SK-N-MC (cell line): ENCODE measurements around the gene LLGL1.

Experiments used
- EZH2 ChIP-seq: fragments of 200-600 bp; sonication (generic); IDR thresholded peaks from one replicate; pipeline ENCODE4 v1.6.1; 2017; ENCODE audit warnings: antibody characterized with exemption
- POLR2AphosphoS5 ChIP-seq: IDR thresholded peaks from 2 replicates; pipeline ENCODE4 v1.6.1; 2012; ENCODE audit warnings: mild to moderate bottlenecking, low read depth, low read length, borderline replicate concordance

DNA sequence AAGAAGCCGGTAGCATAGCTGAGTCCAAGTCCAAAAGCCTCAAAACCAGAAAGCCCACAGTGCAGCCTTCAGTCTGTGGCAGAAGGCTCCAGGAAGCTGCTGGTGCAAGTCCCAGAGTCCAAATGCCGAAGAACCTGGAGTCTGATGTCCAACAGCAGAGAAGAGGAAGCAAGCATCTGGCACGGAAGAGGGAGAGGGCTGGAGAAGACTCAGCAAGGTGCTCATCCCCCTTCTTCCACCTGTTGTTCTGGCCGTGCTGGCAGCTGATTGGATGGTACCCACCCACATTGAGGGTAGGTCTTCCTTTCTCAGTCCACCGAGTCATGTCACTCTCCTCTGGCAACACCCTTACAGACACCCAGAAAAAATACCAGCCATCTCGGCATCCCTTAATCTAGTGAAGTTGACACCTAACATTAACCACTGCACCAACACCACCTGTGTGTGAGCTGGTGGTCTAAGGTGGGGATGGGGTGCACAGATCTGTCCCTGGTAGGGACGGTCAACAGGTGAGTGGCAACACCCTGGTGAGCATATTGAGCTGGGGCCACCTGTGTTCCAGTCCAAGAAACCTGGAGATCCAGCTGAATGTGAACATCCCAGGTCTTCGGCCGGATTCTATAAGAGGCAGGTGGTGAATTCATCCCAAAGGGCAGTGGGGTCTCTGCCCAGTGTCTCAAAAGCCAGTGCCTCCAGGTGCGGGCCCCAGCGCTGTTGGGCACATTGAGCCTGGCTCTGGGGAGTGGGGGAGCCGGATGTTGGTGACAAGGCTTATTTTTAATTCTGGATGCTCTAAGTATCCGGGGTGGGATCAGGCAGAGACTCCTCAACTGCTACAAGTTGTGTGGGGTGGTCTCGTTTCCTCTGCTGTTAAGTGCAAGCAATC is 44.9 kb downstream of the LLGL1 start:
- TF ChIP-seq EZH2 (no peak), POLR2AphosphoS5 (no peak)
